Ovary (tissue), 3 donors: ENCODE data around the gene TMEM30B.

Experiments used
- EP300 ChIP-seq: sonication (generic); formaldehyde crosslinking; IDR thresholded peaks from one replicate; pipeline ENCODE4 v1.6.1; 2017; ENCODE audit warnings: antibody characterized with exemption
- TF ChIP-seq, protein P1 (sequence below), 3 donors: fragments of 450-650 bp in 2 of 3; fragments of 200-600 bp in 1 of 3; IDR thresholded peaks; one replicate each; pipeline versions ENCODE4 v1.5.1 to v1.8.0; 2016 to 2022; ENCODE audit warnings: antibody characterized with exemption in 3 of 3, mild to moderate bottlenecking in 1 of 3
- donor health status: DM: no; HTN: no; CAD: no.

DNA sequence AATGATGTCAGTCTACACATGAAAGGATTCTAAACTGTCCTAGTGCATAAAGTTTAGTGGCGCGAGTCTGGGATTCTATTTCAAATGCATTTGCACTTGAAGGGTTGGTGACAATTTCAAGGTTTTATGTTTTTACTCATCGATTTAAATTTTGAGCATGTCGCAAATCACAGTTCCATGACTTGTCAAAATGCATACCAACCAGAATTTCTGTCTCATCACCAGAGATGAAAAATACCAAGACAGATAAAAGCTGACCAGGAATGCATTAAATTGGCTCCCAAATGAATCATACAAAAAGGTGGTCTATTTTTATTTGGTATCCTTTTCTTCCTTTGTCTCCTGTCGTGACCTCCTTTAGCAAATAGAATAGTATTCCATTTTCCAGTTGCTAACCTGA is 25.2 kb downstream of the TMEM30B start:
- TF ChIP-seq, protein P1, sequence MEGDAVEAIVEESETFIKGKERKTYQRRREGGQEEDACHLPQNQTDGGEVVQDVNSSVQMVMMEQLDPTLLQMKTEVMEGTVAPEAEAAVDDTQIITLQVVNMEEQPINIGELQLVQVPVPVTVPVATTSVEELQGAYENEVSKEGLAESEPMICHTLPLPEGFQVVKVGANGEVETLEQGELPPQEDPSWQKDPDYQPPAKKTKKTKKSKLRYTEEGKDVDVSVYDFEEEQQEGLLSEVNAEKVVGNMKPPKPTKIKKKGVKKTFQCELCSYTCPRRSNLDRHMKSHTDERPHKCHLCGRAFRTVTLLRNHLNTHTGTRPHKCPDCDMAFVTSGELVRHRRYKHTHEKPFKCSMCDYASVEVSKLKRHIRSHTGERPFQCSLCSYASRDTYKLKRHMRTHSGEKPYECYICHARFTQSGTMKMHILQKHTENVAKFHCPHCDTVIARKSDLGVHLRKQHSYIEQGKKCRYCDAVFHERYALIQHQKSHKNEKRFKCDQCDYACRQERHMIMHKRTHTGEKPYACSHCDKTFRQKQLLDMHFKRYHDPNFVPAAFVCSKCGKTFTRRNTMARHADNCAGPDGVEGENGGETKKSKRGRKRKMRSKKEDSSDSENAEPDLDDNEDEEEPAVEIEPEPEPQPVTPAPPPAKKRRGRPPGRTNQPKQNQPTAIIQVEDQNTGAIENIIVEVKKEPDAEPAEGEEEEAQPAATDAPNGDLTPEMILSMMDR (IDR thresholded peaks at IDR 0.05): no peak
- no peak for TF ChIP-seq EP300
